PC-9 (cell line): ENCODE results near the gene IL34. TPM values are rescaled to one million over a fixed set of nuclear protein-coding genes. Genes with fewer than 3 reads are reported as not detected.

Experiments
- BruUV-seq: library from RNA; stranded (reverse); fragments of 400-500 nt; replicated peaks from 2 replicates; lab custom pipeline; 2021; lab: Mats Ljungman, UMichigan
- CTCF ChIA-PET: fragments of 300-600 bp; sonication (Branson Sonifier 250); formaldehyde crosslinking; loops from one replicate; lab custom pipeline; 2022; ENCODE audit warnings: antibody characterized with exemption; lab: Charles Lee
- POLR2A ChIA-PET: fragments of 300-600 bp; sonication (Branson Sonifier 250); formaldehyde crosslinking; loops from one replicate; lab custom pipeline; 2022; ENCODE audit warnings: antibody characterized with exemption; ENCODE audit not compliant: unreplicated experiment; lab: Charles Lee
- DNase-seq, 2 experiments: peaks; one replicate each; pipeline versions ENCODE4 v3.0.0 to v3.0.0-alpha.2; 2015 to 2022; ENCODE audit warnings: mixed read lengths in 1 of 2
- H2AFZ ChIP-seq: fragments of 200-600 bp; sonication (generic); 2 replicates; pipeline ENCODE4 v1.8.1; 2017; ENCODE audit warnings: antibody characterized with exemption
- H3F3A ChIP-seq: fragments of 200-600 bp; sonication (generic); 2 replicates; pipeline ENCODE4 v1.8.1; 2017; ENCODE audit warnings: antibody characterized with exemption, mild to moderate bottlenecking, low read depth; ENCODE audit not compliant: insufficient read depth
- H3K27ac ChIP-seq: fragments of 200-600 bp; sonication (generic); 2 replicates; pipeline ENCODE4 v1.6.1; 2016; ENCODE audit warnings: mixed run types
- H3K27me3 ChIP-seq: fragments of 200-600 bp; sonication (generic); 2 replicates; pipeline ENCODE4 v1.6.1; 2016; ENCODE audit warnings: low read depth, mixed run types; ENCODE audit not compliant: insufficient read depth
- H3K36me3 ChIP-seq: fragments of 200-600 bp; sonication (generic); 2 replicates; pipeline ENCODE4 v1.6.1; 2016; ENCODE audit warnings: low read depth, mixed run types
- H3K4me1 ChIP-seq: fragments of 200-600 bp; sonication (generic); replicated peaks from 2 replicates; pipeline ENCODE4 v1.6.1; 2016; ENCODE audit warnings: mixed run types; ENCODE audit not compliant: insufficient read depth
- H3K4me2 ChIP-seq: fragments of 200-600 bp; sonication (generic); 2 replicates; pipeline ENCODE4 v1.6.1; 2017; ENCODE audit warnings: mixed run types
- H3K4me3 ChIP-seq: fragments of 200-600 bp; sonication (generic); 2 replicates; pipeline ENCODE4 v1.6.1; 2016; ENCODE audit warnings: mixed run types
- H3K79me2 ChIP-seq: fragments of 200-600 bp; sonication (generic); 2 replicates; pipeline ENCODE4 v1.6.1; 2017; ENCODE audit warnings: low read depth, mixed run types
- H3K9me2 ChIP-seq: fragments of 200-600 bp; sonication (generic); 2 replicates; pipeline ENCODE4 v1.8.1; 2017; ENCODE audit warnings: mild to moderate bottlenecking; ENCODE audit not compliant: insufficient read depth
- H3K9me3 ChIP-seq: fragments of 200-600 bp; sonication (generic); 2 replicates; pipeline ENCODE4 v1.8.1; 2016; ENCODE audit warnings: low read depth; ENCODE audit not compliant: insufficient read depth
- H4K20me1 ChIP-seq: fragments of 200-600 bp; sonication (generic); 2 replicates; pipeline ENCODE4 v1.8.1; 2017; ENCODE audit not compliant: insufficient read depth
- EZH2 ChIP-seq: fragments of 200-600 bp; sonication (generic); IDR thresholded peaks from 2 replicates; pipeline ENCODE4 v1.8.0; 2017; ENCODE audit warnings: antibody characterized with exemption, low read depth
- intact Hi-C: fragments of 100-400 bp; cut with micrococcal nuclease; formaldehyde crosslinking; loops from one replicate; pipeline ENCODE4 v1.10.0; 2022; ENCODE audit not compliant: unreplicated experiment
- total RNA-seq: library from RNA; stranded (reverse); gene quantifications from 2 replicates; pipeline ENCODE4 v1.2.3, GENCODE V29; 2021
- TF ChIP-seq, protein P1 (sequence below): fragments of 200-600 bp; sonication (generic); conservative IDR thresholded peaks from 2 replicates; pipeline ENCODE4 v1.6.1; 2017; ENCODE audit warnings: mixed run types, antibody characterized with exemption, mild to moderate bottlenecking, moderate library complexity

The IL34 gene
- total RNA-seq, 1 experiment from 2014 or later = not detected

- Histone ChIP-seq H3F3A (no peaks in the 10 kb centered on the region; the same call in 1 of the 2 replicates), H2AFZ (no peak overlapping the region), H3K4me2 (no peak overlapping the region), H3K9me3 (no peaks in the 10 kb centered on the region), H3K27ac (no peak overlapping the region), H3K79me2 (no peaks in the 10 kb centered on the region), H3K36me3 (no peaks in the 10 kb centered on the region), H3K27me3 (no peaks in the 10 kb centered on the region), H3K9me2 (no peaks in the 10 kb centered on the region), H3K4me1 (no peaks in the 10 kb centered on the region), H4K20me1 (no peaks in the 10 kb centered on the region), H3K4me3 (no peak overlapping the region)
- BruUV-seq = no TSS peak
- intact Hi-C loops = no loop called here
- no peak for DNase-seq
- POLR2A ChIA-PET = interaction anchor here (0.5 kb wide), 1 partner anchor 966 kb away, joined by 21 read pairs; the partner anchor contains the start of gene MARVELD3
- CTCF ChIA-PET = no interaction called here
- TF ChIP-seq, protein P1, sequence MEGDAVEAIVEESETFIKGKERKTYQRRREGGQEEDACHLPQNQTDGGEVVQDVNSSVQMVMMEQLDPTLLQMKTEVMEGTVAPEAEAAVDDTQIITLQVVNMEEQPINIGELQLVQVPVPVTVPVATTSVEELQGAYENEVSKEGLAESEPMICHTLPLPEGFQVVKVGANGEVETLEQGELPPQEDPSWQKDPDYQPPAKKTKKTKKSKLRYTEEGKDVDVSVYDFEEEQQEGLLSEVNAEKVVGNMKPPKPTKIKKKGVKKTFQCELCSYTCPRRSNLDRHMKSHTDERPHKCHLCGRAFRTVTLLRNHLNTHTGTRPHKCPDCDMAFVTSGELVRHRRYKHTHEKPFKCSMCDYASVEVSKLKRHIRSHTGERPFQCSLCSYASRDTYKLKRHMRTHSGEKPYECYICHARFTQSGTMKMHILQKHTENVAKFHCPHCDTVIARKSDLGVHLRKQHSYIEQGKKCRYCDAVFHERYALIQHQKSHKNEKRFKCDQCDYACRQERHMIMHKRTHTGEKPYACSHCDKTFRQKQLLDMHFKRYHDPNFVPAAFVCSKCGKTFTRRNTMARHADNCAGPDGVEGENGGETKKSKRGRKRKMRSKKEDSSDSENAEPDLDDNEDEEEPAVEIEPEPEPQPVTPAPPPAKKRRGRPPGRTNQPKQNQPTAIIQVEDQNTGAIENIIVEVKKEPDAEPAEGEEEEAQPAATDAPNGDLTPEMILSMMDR = no peak
- TF ChIP-seq EZH2 = no peak
Observed at GRCh38 chr16:70659546-70659945, 13.2 kb downstream of the IL34 start.

DNA sequence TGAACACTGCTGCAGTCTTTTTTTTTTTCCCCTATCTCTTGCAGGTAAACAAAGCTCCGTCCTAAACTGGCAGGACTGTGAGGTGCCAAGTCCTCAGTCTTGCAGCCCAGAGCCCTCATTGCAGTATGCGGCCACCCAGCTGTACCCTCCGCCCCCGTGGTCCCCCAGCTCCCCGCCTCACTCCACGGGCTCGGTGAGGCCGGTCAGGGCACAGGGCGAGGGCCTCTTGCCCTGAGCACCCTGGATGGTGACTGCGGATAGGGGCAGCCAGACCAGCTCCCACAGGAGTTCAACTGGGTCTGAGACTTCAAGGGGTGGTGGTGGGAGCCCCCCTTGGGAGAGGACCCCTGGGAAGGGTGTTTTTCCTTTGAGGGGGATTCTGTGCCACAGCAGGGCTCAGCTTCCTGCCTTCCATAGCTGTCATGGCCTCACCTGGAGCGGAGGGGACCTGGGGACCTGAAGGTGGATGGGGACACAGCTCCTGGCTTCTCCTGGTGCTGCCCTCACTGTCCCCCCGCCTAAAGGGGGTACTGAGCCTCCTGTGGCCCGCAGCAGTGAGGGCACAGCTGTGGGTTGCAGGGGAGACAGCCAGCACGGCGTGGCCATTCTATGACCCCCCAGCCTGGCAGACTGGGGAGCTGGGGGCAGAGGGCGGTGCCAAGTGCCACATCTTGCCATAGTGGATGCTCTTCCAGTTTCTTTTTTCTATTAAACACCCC is 13.8 kb downstream of the IL34 start:
- Histone ChIP-seq H3K27ac (no peak overlapping the region), H4K20me1 (no peaks in the 10 kb centered on the region), H3K27me3 (no peaks in the 10 kb centered on the region), H3K79me2 (no peaks in the 10 kb centered on the region), H3K4me3 (no peak overlapping the region), H3K4me2 (no peak overlapping the region), H3K36me3 (no peaks in the 10 kb centered on the region), H2AFZ (no peak overlapping the region), H3K9me3 (no peaks in the 10 kb centered on the region), H3K4me1 (no peaks in the 10 kb centered on the region), H3K9me2 (no peaks in the 10 kb centered on the region), H3F3A (no peaks in the 10 kb centered on the region; the same call in 1 of the 2 replicates)
- intact Hi-C loops = no loop called here
- TF ChIP-seq EZH2 = no peak
- TF ChIP-seq, protein P1 = no peak
- ChIA-PET POLR2A (interaction anchor here (0.5 kb wide), 1 partner anchor 966 kb away, joined by 21 read pairs; the partner anchor contains the start of gene MARVELD3), CTCF (interaction anchor here (0.7 kb wide), 1 partner anchor 757 kb away, joined by 4 read pairs; no protein-coding TSS in a partner anchor)
- DNase-seq = no peak
- no TSS peak for BruUV-seq

GRCh38 chr16:70660672-70661350 is 14.5 kb downstream of the IL34 start:
- Histone ChIP-seq H3K4me2 (no peak overlapping the region), H2AFZ (no peak overlapping the region), H3K9me2 (no peaks in the 10 kb centered on the region), H3K27ac (no peak overlapping the region), H3K79me2 (no peaks in the 10 kb centered on the region), H3K4me1 (no peaks in the 10 kb centered on the region), H3K36me3 (no peaks in the 10 kb centered on the region), H3K27me3 (no peaks in the 10 kb centered on the region), H3K9me3 (no peaks in the 10 kb centered on the region), H3F3A (no peaks in the 10 kb centered on the region; the same call in 1 of the 2 replicates), H3K4me3 (no peak overlapping the region), H4K20me1 (no peaks in the 10 kb centered on the region)
- ChIA-PET CTCF (interaction anchor here (0.7 kb wide), 1 partner anchor 757 kb away, joined by 4 read pairs; no protein-coding TSS in a partner anchor), POLR2A (no interaction called here)
- intact Hi-C loops = no loop called here
- BruUV-seq = no TSS peak
- no peak for TF ChIP-seq EZH2
- TF ChIP-seq, protein P1 = no peak
- no peak for DNase-seq
